KOPT-K1 (cell line): ENCODE results near the gene GNB3.
"Not testable (repeated sequence)": the region's sequence is repeated elsewhere in the genome, so short reads cannot be mapped to it uniquely, and the experiment has no call there.

Experiments used
- H3K27ac ChIP-seq: fragments of 200-600 bp; sonication (generic); 2 replicates; pipeline ENCODE4 v1.5.1; 2016; ENCODE audit warnings: antibody characterized with exemption, mild to moderate bottlenecking, low read depth, low read length; ENCODE audit not compliant: poor library complexity, severe bottlenecking
- H3K36me3 ChIP-seq: fragments of 200-600 bp; sonication (generic); 2 replicates; pipeline ENCODE4 v1.5.1; 2017; ENCODE audit warnings: antibody characterized with exemption, mild to moderate bottlenecking, low read length, moderate library complexity; ENCODE audit not compliant: insufficient read depth
- H3K9me3 ChIP-seq: fragments of 200-600 bp; sonication (generic); 2 replicates; pipeline ENCODE4 v1.5.1; 2017; ENCODE audit warnings: antibody characterized with exemption, low read length, mild to moderate bottlenecking; ENCODE audit not compliant: insufficient read depth, poor library complexity, severe bottlenecking

The GNB3 gene

DNA sequence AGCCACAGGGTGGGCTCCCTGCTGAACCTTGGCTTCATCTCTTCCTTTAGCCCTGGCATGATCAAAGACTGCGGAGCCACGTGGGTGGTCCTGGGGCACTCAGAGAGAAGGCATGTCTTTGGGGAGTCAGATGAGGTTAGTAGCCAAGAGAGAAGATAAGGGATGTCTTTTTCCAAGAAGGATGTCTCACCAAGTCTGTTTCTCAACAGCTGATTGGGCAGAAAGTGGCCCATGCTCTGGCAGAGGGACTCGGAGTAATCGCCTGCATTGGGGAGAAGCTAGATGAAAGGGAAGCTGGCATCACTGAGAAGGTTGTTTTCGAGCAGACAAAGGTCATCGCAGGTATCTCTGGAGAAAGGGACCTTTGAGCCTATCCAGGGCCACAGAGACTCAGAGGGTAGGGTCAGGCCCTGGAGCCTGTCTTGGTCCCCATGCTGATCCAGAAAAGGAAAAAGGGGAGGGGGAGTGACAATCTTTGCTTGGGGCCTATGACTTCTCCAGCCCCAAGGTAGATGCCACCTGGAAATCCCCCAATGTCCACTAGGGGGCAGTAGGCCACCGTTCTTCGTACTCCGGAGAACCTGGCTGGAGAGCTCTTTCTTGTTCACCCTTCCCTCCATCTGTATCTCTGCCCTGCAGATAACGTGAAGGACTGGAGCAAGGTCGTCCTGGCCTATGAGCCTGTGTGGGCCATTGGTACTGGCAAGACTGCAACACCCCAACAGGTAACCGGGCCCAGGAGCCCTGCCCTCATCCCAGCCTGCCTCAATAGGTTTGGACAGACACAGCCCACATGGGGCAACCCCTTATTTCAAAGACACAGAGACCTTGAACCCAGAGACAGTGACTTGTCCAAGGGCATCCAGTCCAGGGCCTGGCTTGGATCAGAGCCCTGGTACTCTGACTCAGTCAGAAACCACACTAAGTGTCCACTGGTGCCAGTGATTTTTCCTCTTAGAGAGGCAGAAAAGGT is 28.6 kb downstream of the GNB3 start:
- Histone ChIP-seq H3K9me3 (no peaks in the 10 kb centered on the region), H3K27ac (peak overlapping the region; percentile 95), H3K36me3 (peaks cover 55% of the 10 kb centered on the region)

DNA sequence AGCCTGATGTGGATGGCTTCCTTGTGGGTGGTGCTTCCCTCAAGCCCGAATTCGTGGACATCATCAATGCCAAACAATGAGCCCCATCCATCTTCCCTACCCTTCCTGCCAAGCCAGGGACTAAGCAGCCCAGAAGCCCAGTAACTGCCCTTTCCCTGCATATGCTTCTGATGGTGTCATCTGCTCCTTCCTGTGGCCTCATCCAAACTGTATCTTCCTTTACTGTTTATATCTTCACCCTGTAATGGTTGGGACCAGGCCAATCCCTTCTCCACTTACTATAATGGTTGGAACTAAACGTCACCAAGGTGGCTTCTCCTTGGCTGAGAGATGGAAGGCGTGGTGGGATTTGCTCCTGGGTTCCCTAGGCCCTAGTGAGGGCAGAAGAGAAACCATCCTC is 29.6 kb downstream of the GNB3 start:
- not testable (repeated sequence) for H3K27ac ChIP-seq, H3K9me3 ChIP-seq
- peaks cover 46% of the 10 kb centered on the region for H3K36me3 ChIP-seq

DNA sequence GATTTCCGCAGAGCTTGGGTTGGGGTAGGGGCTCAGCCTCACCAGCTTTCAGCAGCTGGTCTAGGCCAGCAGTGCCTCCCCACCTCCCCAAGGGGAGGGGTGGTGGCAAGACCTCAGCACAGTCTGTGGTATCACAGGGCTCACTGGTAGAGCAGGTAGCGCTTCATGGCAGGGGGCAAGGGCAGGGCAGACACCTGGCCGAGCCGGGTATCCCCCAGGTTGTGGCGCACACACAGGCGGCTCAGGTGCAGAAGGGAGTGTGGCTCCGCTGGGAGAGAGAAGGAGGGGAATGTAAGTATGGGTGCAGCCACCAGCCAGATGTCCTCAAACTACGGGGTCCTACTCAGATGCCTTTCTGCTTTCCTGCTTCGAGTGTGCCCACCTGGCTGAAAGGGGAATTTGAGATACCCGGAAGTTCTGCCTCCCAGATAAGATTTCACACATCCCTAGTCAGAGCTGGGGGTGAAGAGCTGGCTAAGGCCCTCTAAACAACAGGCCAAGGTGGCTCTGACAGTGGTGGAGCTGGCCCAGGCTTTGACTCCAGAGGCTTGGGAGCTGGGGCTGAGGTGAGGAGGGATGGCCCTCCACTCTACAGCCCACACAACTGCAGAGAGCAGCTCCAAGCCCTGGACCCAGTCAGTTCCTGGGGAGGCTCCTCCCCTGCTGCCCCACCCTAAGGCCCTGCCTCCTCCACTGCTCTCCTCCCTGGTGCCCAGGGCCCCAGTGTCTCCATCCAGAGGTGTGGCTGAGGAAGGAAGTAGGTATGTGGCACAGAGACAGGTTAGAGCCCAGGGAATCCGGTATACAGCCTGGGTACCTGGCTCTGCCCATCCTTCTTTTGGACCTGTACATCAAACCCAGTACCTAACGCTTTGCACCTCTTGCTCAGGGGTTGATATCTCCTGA is 30.6 kb downstream of the GNB3 start:
- H3K27ac ChIP-seq = peak overlapping the region; percentile 91
- H3K36me3 ChIP-seq = peaks cover 46% of the 10 kb centered on the region
- H3K9me3 ChIP-seq = no peaks in the 10 kb centered on the region

DNA sequence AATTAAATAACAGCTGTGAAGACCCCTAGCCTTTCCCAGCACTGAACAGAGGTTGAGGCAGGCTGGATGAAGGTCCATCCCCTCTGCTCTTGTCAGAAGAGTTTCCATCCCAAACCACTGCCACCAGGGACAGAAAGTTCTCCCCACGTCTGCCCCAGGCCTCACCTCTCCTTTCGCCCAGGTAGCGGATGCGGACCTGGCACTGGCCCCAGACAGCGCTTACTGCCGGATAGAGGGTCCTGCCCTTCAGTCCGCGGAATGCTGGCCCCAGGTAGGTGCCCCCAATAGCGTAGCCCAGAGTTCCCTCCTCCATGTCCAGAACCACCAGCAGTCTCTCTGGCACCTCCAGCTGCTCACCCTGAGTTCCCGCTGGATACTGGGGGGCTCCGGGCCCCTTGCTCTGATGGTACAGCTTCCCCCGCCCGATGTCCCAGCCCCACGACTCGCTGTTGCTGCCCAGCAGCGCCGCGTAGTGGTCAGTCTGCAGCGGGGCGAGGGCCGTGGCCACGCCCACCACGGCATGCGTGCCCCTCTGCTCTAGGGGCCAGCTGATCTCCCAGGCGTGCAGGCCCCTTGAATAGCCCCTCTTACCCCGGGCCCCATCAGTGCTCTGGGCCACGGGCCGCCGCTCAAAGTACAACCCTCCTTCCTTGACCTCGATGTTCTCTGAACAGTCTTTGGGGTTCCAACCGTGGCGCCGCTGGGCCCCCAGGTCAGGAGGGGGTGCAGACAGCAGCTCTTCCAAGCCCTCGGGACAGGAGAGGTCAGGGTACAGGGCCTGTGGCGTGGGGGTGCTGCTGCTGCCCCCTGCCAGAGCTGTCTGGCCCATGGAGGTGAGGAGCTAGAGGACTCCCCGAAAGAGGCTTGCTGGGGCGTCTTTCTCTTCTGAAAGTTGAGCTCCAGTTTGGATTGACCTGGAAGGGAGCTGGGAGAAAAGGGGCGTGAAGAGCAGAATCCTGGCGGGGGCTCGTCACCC is 31.6 kb downstream of the GNB3 start:
- Histone ChIP-seq H3K9me3 (no peaks in the 10 kb centered on the region), H3K27ac (peak overlapping the region; percentile 91), H3K36me3 (peaks cover 52% of the 10 kb centered on the region)

DNA sequence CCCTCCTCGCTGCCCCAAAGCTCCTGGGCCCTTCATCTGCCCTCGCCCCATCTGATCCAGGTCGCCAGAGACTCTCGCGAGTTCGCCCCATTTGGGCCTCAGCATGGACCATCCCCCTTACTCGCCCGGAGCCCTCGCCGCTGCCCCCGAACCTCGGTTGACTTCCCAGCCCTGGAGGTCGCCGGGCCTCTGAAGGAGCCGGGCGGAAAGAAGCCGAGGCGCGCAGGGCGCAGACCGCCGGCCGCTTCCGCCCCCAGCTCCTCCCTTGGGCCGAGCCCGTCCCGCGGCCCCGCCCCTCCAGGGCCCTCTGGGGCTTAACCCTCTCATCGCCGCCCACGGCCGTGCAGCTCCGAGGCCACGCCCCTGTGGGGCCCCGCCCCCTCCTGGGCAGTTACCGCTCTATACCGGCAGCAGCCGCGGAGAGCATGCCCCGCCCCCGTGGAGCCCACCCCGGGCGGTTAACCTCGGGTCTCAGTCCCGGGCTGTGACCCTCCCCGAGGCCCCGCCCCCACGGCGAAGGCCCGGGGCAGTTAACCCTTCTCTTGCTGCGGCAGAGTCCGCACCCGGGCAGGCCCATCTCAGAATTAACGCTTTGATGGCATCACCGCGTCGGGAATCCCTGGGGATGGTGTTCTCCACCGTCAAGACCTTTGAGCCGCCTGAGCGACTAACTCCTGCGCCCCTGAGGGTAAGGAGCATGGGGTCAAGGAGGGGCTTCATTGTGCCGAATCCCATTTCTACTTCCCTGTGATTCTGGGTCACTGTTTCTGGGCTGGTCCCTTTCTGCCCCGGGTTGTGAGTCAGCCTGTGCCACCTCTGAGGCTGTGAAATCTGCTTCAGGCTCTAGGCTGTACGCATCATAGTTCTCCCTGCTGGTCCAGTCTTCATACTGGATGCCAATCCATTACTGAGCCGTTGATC is 32.6 kb downstream of the GNB3 start, which contains the start of gene SPSB2:
SPSB2 (minus strand) TSS at position 210 of the 921 bp plus-strand sequence. CDS start 402 bp downstream, outside the sequence.
- Histone ChIP-seq H3K27ac (peak within 1 kb of the TSS; percentile 91), H3K36me3 (peaks cover 55% of the 10 kb centered on the region), H3K9me3 (no peaks in the 10 kb centered on the region)

DNA sequence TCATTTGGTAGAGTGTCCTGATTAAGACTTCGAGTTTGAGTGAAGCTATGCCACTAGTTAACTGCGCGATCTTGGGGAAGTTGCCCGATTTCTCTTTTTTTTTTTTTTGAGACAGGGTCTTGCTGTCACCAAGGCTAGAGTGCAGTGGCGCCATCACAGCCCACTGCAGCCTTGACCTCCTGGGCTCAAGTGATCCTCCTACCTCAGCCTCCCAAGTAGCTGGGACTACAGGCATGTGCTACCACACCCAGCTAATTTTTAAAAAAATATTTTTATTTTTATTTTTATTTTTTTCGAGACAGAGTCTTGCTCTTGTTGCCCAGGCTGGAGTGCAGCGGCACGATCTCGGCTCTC is 33.3 kb downstream of the GNB3 start:
- Histone ChIP-seq H3K27ac (peak overlapping the region; percentile 91), H3K36me3 (peaks cover 52% of the 10 kb centered on the region)
- H3K9me3 ChIP-seq = not testable (repeated sequence)

DNA sequence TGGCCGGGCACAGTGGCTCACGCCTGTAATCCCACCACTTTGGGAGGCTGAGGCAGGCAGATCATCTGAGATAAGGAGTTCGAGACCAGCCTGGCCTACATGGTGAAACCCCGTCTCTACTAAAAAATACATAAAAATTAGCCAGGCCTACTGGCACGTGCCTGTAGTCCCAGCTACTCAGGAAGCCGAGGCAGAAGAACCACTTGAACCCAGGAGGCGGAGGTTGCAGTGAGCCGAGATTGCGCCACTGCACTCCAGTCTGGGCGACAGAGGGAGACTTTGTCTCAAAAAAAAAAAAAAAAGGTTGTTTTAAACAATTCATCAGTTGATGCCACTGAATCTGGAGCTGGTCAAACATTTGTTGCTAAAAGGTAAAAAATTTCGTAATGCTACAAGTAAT is 39.1 kb downstream of the GNB3 start:
- not testable (repeated sequence) for H3K27ac ChIP-seq, H3K9me3 ChIP-seq
- H3K36me3 ChIP-seq = peaks cover 34% of the 10 kb centered on the region; the same call in 1 of the 2 replicates

DNA sequence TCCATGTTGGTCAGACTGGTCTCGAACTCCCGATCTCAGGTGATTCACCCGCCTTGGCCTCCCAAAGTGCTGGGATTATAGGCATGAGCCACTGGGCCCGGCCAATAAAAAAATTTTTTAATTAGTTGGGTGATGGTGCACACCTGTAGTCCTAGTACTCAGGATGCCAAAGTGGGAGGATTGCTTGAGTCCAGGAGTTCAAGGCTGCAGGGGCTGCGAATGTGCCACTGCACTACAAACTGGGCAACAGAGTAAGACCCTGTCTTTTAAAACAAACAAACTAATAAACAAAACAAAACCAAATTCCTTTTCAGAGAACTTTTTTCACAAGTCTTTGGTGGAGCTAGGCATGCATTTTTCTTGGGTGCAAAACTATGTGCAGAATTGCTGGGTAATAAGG is 42.5 kb downstream of the GNB3 start:
- H3K36me3 ChIP-seq = peaks cover 18% of the 10 kb centered on the region; the same call in 1 of the 2 replicates
- H3K27ac ChIP-seq = no peak overlapping the region
- no peaks in the 10 kb centered on the region for H3K9me3 ChIP-seq

DNA sequence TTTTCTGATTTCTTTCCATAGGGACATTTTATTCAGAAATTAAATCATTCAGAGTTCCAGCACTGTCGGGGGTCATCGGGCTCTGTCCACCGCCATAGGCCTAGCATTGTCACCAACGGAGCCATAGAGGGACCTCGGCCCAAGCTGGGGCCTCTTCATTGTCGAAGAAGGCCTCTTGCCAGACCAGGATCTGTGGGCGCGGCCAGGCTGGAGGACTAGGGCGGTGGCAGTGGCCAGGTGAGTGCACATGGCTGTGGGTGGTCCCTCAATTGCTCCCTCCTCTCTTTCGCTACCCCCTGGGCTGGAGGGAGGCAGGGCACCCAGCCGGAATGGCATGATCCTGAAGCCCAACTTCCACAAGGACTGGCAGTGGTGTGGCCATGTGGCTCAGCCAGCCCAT is 43.0 kb downstream of the GNB3 start:
- Histone ChIP-seq H3K9me3 (no peaks in the 10 kb centered on the region), H3K36me3 (peaks cover 18% of the 10 kb centered on the region; the same call in 1 of the 2 replicates), H3K27ac (no peak overlapping the region)

DNA sequence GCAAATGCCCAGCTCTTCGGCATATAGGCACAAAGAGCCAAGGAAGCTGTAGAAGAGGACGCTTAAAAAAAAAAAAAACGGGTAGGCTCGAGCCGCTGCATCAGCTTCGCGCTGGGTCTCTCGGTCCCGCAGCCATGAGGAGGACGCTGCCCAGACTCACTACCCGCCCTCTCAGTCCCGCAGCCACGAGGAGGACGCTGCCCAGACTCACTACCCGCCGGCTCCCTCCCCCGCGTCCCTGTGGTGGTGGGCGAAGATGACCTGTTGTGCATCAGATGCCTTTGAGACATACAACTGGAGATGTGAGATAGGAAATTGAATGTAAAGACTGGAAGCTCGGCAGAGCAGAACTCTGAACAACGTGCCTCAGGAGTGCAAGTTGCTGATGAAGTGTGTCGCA is 43.8 kb downstream of the GNB3 start:
- H3K36me3 ChIP-seq = peaks cover 18% of the 10 kb centered on the region; the same call in 1 of the 2 replicates
- H3K9me3 ChIP-seq = no peaks in the 10 kb centered on the region
- H3K27ac ChIP-seq = no peak overlapping the region

DNA sequence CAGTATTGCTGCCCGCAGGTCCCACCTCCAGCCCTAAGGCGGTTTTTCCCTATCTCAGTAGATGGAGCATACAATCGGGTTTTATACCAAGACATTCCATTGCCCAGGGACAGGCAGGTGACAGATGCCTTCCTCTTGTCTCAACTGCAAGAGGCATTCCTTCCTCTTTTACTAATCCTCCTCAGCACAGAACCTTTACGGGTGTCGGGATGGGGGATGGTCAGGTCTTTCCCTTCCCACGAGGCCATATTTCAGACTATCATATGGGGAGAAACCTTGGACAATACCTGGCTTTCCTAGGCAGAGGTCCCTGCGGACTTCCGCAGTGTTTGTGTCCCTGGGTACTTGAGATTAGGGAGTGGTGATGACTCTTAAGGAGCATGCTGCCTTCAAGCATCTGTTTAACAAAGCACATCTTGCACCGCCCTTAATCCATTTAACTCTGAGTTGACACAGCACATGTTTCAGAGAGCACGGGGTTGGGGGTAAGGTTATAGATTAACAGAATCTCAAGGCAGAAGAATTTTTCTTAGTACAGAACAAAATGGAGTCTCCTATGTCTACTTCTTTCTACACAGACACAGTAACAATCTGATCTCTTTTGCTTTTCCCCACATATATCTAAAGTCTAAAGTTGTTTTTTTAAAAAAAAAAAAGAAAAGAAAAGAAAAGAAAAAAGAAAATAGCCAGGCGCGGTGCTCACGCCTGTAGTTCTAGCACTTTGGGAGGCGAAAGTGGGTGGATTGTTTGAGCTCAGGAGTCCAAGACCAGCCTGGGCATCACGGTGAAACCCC is 45.7 kb downstream of the GNB3 start:
- H3K9me3 ChIP-seq, H3K27ac ChIP-seq: not testable (repeated sequence)
- H3K36me3 ChIP-seq = peaks cover 18% of the 10 kb centered on the region; the same call in 1 of the 2 replicates

DNA sequence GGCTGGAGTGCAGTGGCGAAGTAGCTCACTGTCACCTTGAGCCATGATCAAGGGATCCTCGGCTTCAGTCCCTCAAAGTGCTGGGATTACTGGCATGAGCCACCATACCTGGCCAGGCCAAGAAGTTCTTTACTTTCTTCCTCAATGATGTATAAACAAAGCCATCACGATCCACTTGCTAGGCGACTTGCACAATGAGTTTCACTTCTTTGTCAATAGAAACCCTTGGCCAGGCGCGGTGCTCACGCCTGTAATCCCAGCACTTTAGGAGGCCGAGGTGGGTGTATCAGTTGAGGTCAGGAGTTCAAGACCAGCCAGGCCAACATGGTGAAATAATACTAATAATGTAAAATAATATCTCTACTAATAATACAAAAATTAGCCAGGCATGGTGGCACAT is 46.7 kb downstream of the GNB3 start:
- no peak overlapping the region for H3K27ac ChIP-seq
- H3K36me3 ChIP-seq = peaks cover 18% of the 10 kb centered on the region; the same call in 1 of the 2 replicates
- H3K9me3 ChIP-seq = no peaks in the 10 kb centered on the region

DNA sequence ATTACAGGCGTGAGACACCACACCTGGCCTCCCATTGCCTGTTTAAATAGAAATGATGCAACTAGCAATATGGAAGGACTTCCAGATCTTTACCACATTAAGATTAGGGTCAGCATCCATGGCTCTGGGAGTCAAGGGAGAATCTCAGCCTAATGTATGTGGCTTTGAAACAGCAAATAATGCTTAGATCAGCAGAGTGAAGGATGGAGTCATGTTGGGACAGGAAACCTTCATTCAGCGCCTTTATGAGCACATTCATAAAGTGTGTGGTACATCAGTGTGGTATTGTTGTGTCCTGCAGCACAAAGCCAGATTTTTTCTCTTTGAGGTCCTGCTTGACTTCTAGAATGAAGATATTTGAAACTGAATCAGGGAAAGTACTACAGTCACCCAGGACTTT is 47.6 kb downstream of the GNB3 start:
- H3K9me3 ChIP-seq = no peaks in the 10 kb centered on the region
- H3K27ac ChIP-seq = no peak overlapping the region

More for the DNA sequence above, 47.6 kb downstream of the GNB3 start:
- peaks cover 18% of the 10 kb centered on the region; the same call in 1 of the 2 replicates for H3K36me3 ChIP-seq
